Endothelial cell of umbilical vein (primary cell): ENCODE results near the gene GPR107. TPM values are rescaled to one million over a fixed set of nuclear protein-coding genes. Genes with fewer than 3 reads are reported as not detected.

Experiments used
- BruUV-seq: library from RNA; stranded (reverse); fragments of 400-500 nt; replicated peaks from 2 replicates; lab custom pipeline; 2021; lab: Mats Ljungman, UMichigan
- CTCF ChIA-PET: fragments of 300-600, 350-600 bp; sonication (Branson Sonifier 250); formaldehyde crosslinking; loops from one replicate; lab custom pipeline; 2021; ENCODE audit warnings: antibody characterized with exemption, inconsistent platforms; lab: Charles Lee
- POLR2A ChIA-PET: fragments of 300-600, 350-600 bp; sonication (Branson Sonifier 250); formaldehyde crosslinking; loops from one replicate; lab custom pipeline; 2021; ENCODE audit warnings: antibody characterized with exemption, inconsistent platforms; lab: Charles Lee
- DNase-seq: peaks from one replicate; pipeline ENCODE4 v3.0.0-alpha.2; 2011; ENCODE audit warnings: low read depth, low spot score
- FAIRE-seq: peaks from 2 replicates; lab custom pipeline; 2011; peaks lifted over from hg19 to GRCh38; lab: Jason Lieb, UNC
- H2AFZ ChIP-seq: 2 replicates; pipeline ENCODE4 v1.6.0; 2012; ENCODE audit warnings: low read depth, low read length, control low read depth, inconsistent platforms
- H3K27ac ChIP-seq: 2 replicates; pipeline ENCODE4 v1.5.1; 2011; ENCODE audit warnings: low read depth, mild to moderate bottlenecking, control low read depth, low read length, moderate library complexity; ENCODE audit not compliant: insufficient read depth
- H3K27me3 ChIP-seq, 2 experiments: 2 replicates each; pipeline versions ENCODE4 v1.6.0 to v1.6.1; 2011; ENCODE audit warnings: low read length in 2 of 2, mixed read lengths in 1 of 2; ENCODE audit not compliant: control insufficient read depth in 2 of 2, insufficient read depth in 2 of 2
- H3K36me3 ChIP-seq, 2 experiments: 2 replicates in 1 of 2; 3 replicates in 1 of 2; pipeline ENCODE4 v1.5.1; 2011; ENCODE audit warnings: low read length in 2 of 2, mild to moderate bottlenecking in 1 of 2, moderate library complexity in 1 of 2; ENCODE audit not compliant: control insufficient read depth in 2 of 2, insufficient read depth in 2 of 2; ENCODE audit errors: extremely low read depth in 1 of 2
- H3K4me1 ChIP-seq: 3 replicates; pipeline ENCODE4 v1.5.1; 2011; ENCODE audit warnings: mild to moderate bottlenecking, low read length; ENCODE audit not compliant: control insufficient read depth, insufficient read depth; ENCODE audit errors: extremely low read depth
- H3K4me2 ChIP-seq: 2 replicates; pipeline ENCODE4 v1.6.1; 2011; ENCODE audit warnings: low read length, control low read depth, mixed read lengths; ENCODE audit not compliant: insufficient read depth
- H3K4me3 ChIP-seq, 3 experiments: fragments of 200-600 bp in 1 of 3; sonication (generic), shearing (Covaris generic) in 1 of 3; replicated peaks in 1 of 3; 2 replicates each; pipeline ENCODE4 v1.5.1; 2011 to 2016; ENCODE audit warnings: control low read depth in 3 of 3, low read length in 3 of 3, mild to moderate bottlenecking in 2 of 3, inconsistent platforms in 1 of 3, low read depth in 1 of 3, moderate library complexity in 1 of 3; ENCODE audit not compliant: insufficient read depth in 1 of 3
- H3K79me2 ChIP-seq: 2 replicates; pipeline ENCODE4 v1.6.0; 2012; ENCODE audit warnings: low read length, inconsistent platforms; ENCODE audit not compliant: control insufficient read depth, insufficient read depth
- H3K9ac ChIP-seq: replicated peaks from 2 replicates; pipeline ENCODE3; 2011; ENCODE audit warnings: low read length, control low read depth; ENCODE audit not compliant: insufficient read depth; ENCODE audit errors: extremely low read depth
- H3K9me1 ChIP-seq: replicated peaks from 3 replicates; pipeline ENCODE4 v1.6.0; 2011; ENCODE audit warnings: mild to moderate bottlenecking, low read length; ENCODE audit not compliant: control insufficient read depth, insufficient read depth; ENCODE audit errors: extremely low read depth
- H3K9me3 ChIP-seq: replicated peaks from 2 replicates; pipeline ENCODE4 v1.5.1; 2012; ENCODE audit warnings: low read length, inconsistent platforms; ENCODE audit not compliant: control insufficient read depth, insufficient read depth
- H4K20me1 ChIP-seq: replicated peaks from 2 replicates; pipeline ENCODE3; 2011; ENCODE audit warnings: mild to moderate bottlenecking, low read length; ENCODE audit not compliant: control insufficient read depth, insufficient read depth; ENCODE audit errors: extremely low read depth
- FOS ChIP-seq: IDR thresholded peaks from 2 replicates; pipeline ENCODE4 v1.6.1; 2011; ENCODE audit warnings: mild to moderate bottlenecking, low read length, moderate library complexity, borderline replicate concordance; ENCODE audit not compliant: insufficient read depth
- MYC ChIP-seq: IDR thresholded peaks from one replicate; pipeline ENCODE4 v1.6.1; 2011; ENCODE audit warnings: mild to moderate bottlenecking, low read depth, low read length
- POLR2A ChIP-seq: IDR thresholded peaks from 2 replicates; pipeline ENCODE4 v1.6.1; 2012; ENCODE audit warnings: low read depth, mild to moderate bottlenecking, control low read depth, low read length
- POLR2AphosphoS5 ChIP-seq: IDR thresholded peaks from 2 replicates; pipeline ENCODE4 v1.6.1; 2012; ENCODE audit warnings: low read depth, mild to moderate bottlenecking, control low read depth, low read length, moderate library complexity; ENCODE audit not compliant: insufficient read depth
- dilution Hi-C: fragments of 300-500 bp; cut with MboI; formaldehyde crosslinking; loops from one replicate; pipeline ENCODE4 v1.15.0; 2019; ENCODE audit warnings: low sequenced_read_pairs; ENCODE audit not compliant: extremely low pct_ligation_motif_present
- intact Hi-C: fragments of 100-400 bp; cut with micrococcal nuclease; formaldehyde crosslinking; loops from one replicate; pipeline ENCODE4 v1.10.0; 2022
- polyA plus RNA-seq, 4 experiments: library from polyadenylated mRNA; depleted of rRNA in 3 of 4; stranded (reverse) in 3 of 4; unstranded in 1 of 4; fragments of >200 nt; gene quantifications; 2 replicates each; pipeline versions ENCODE4 v1.2.1 to v1.2.3, GENCODE V29; 2011 to 2012; ENCODE audit warnings: missing spikeins in 1 of 4
- total RNA-seq: library from RNA; stranded (reverse); gene quantifications from 2 replicates; pipeline ENCODE4 v1.2.3, GENCODE V29; 2021
- TF ChIP-seq, protein P1 (sequence below): IDR thresholded peaks from 2 replicates; pipeline ENCODE4 v1.6.1; 2011; ENCODE audit not compliant: insufficient read depth, insufficient read length

GPR107 gene
- total and polyA plus RNA-seq, 2 donors (not counting 3 experiments of a cell fraction or from before 2014, with no cell fraction given), result 27.2 to 38.9 TPM

DNA sequence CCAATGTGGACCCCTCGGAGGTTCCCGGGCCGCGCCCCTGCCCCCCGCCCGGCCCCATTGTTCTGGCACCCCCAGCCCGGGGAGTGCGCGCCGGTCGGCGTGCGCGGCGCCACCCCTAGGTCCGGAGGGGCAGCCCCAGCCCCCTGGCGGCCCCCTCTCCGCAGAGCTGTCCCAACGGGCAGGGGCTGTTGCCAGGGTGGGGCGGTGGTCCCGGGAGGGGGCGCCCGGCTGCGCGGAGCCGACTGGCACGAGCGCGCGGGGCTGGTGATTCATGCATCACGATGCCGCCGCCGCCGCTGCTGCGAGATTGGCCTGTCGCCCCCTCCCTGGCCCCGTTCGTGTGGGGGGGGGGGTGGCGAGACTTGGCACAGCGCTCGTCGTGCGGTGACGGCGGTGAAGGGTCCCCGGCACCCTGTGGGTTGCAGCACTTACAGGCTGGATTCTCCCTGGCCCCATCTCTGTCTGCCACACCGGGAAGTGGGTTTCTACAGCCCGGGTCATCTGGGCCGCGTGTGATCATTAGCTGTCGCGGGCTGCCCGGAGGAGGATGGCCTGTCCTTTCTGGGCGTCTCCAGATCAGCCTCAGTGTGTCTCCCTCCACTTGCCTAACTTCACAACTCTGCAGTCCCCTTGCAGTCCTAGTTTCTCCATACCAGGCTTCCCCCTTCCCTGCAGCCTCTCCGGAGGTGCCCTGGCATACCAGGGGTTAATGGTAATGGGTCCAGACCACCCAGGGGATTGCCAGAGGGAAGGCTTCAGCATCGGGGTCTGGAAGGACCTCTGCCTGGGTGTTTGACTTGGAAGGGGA, 119.4 kb downstream of the GPR107 start:
- intact Hi-C loops, result loop anchor here (2.0 kb wide), 1 partner anchor 66 kb away; no protein-coding TSS in a partner anchor
- H3K4me3 ChIP-seq, result peak overlapping the region; percentile 42 to 60 (median 54)
- CTCF ChIA-PET, result interaction anchor here (0.8 to 1.1 kb wide), 3 partner anchors 10 to 65 kb away, joined by 3 to 4 read pairs (median 3); no protein-coding TSS in a partner anchor
- peak overlapping the region; percentile 43 for H3K27ac ChIP-seq
- no TSS peak for BruUV-seq
- H3K79me2 ChIP-seq, result peaks cover 44% of the 10 kb centered on the region
- DNase-seq (peak; percentile 32), FAIRE-seq (peak; percentile 24)
- no peaks in the 10 kb centered on the region for H3K9me1 ChIP-seq
- H3K27me3 ChIP-seq, result no peaks in the 10 kb centered on the region
- H4K20me1 ChIP-seq, result no peaks in the 10 kb centered on the region
- peak overlapping the region; percentile 69 for H3K9ac ChIP-seq
- no peaks in the 10 kb centered on the region for H3K9me3 ChIP-seq
- dilution Hi-C loops, result no loop called here
- H3K36me3 ChIP-seq, result peaks cover 0 to 4% of the 10 kb centered on the region in 2 experiments
- POLR2A ChIA-PET, result interaction anchor here (0.7 kb wide), 1 partner anchor 13 kb away, joined by 3 read pairs; no protein-coding TSS in a partner anchor
- peak overlapping the region; percentile 22 for H2AFZ ChIP-seq
- peak overlapping the region; percentile 78 for H3K4me2 ChIP-seq
- TF ChIP-seq FOS, result peak; percentile 32
- TF ChIP-seq POLR2AphosphoS5, result no peak
- TF ChIP-seq, protein P1, sequence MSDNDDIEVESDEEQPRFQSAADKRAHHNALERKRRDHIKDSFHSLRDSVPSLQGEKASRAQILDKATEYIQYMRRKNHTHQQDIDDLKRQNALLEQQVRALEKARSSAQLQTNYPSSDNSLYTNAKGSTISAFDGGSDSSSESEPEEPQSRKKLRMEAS, result no peak
- H3K4me1 ChIP-seq, result peaks cover 9% of the 10 kb centered on the region

DNA sequence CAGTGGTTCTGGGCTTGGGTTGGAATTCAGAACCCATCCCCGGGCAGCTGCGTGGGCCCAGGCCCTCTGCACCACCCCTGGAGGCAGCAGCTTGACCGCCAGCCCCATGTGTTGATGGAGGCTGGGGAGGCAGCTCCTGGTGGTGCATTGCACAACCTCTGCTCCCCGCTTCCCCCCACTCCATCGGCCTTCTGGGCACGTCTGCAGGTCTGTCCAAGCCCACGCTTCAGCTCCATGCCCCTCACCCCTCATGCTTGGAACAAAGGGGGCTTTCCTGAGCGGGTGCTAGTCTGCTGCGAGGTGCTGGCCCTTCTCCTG, 119.9 kb downstream of the GPR107 start:
- Histone ChIP-seq H3K9me3 (no peaks in the 10 kb centered on the region), H3K4me2 (peak overlapping the region; percentile 78), H3K27me3 (no peaks in the 10 kb centered on the region), H3K4me3 (peak overlapping the region in 2 of 3 experiments; percentile 42 to 54), H2AFZ (no peak overlapping the region), H3K9ac (peak overlapping the region; percentile 69), H3K36me3 (peaks cover 0 to 4% of the 10 kb centered on the region in 2 experiments), H3K9me1 (no peaks in the 10 kb centered on the region), H3K4me1 (peaks cover 9% of the 10 kb centered on the region), H3K27ac (no peak overlapping the region), H4K20me1 (no peaks in the 10 kb centered on the region), H3K79me2 (peaks cover 50% of the 10 kb centered on the region)
- FAIRE-seq (no peak), DNase-seq (no peak)
- dilution Hi-C loops (no loop called here), intact Hi-C loops (loop anchor here (2.0 kb wide), 1 partner anchor 67 kb away; no protein-coding TSS in a partner anchor)
- ChIA-PET POLR2A (interaction anchor here (0.7 kb wide), 1 partner anchor 12 kb away, joined by 3 read pairs; no protein-coding TSS in a partner anchor), CTCF (interaction anchor here (0.8 to 1.1 kb wide), 4 partner anchors 10 to 66 kb away, joined by 3 to 4 read pairs (median 3); no protein-coding TSS in a partner anchor)
- TF ChIP-seq, protein P1, result no peak
- no peak for TF ChIP-seq MYC
- no peak for TF ChIP-seq POLR2AphosphoS5
- TF ChIP-seq POLR2A, result no peak
- TF ChIP-seq FOS, result no peak
- TSS peak; percentile 19 for BruUV-seq
